RCC 7860 (cell line): ENCODE data around the gene ACTBL2.
A peak's percentile ranks its signal among the peaks of the same experiment; 100 is the strongest.
"Not testable (repeated sequence)": the region's sequence is repeated elsewhere in the genome, so short reads cannot be mapped to it uniquely, and the experiment has no call there.

Experiments
- DNase-seq: peaks from one replicate; pipeline ENCODE4 v3.0.0-alpha.2; 2015; ENCODE audit warnings: low spot score
- FAIRE-seq: peaks from 2 replicates; lab custom pipeline; 2012; peaks lifted over from hg19 to GRCh38; lab: Jason Lieb, UNC

Gene ACTBL2

GRCh38 chr5:57482671-57483106, at the start of gene ACTBL2:
TSS of gene ACTBL2 (minus strand) at chr5:57482811. CDS start at chr5:57482707, 104 bp downstream.
- DNase-seq, result peak; percentile 95
- peak; percentile 92 for FAIRE-seq

GRCh38 chr5:57531333-57531732, 48.7 kb upstream of the ACTBL2 start:
- FAIRE-seq (no peak), DNase-seq (no peak)

- FAIRE-seq (no peak), DNase-seq (no peak)
Observed at GRCh38 chr5:57529864-57530263, 47.3 kb upstream of the ACTBL2 start.

GRCh38 chr5:57527870-57528269, 45.3 kb upstream of the ACTBL2 start:
- DNase-seq (no peak), FAIRE-seq (no peak)

- DNase-seq, result no peak
- no peak for FAIRE-seq
Observed at GRCh38 chr5:57524348-57525060, 41.9 kb upstream of the ACTBL2 start.

GRCh38 chr5:57522477-57522876, 39.9 kb upstream of the ACTBL2 start:
- not testable (repeated sequence) for DNase-seq, FAIRE-seq

- DNase-seq, FAIRE-seq: not testable (repeated sequence)
Observed at GRCh38 chr5:57518415-57518814, 35.8 kb upstream of the ACTBL2 start.

- FAIRE-seq (no peak), DNase-seq (no peak)
Observed at GRCh38 chr5:57517250-57517649, 34.6 kb upstream of the ACTBL2 start.

- no peak for FAIRE-seq
Observed at GRCh38 chr5:57513785-57514184, 31.2 kb upstream of the ACTBL2 start.

GRCh38 chr5:57511321-57511720, 28.7 kb upstream of the ACTBL2 start:
- FAIRE-seq, result no peak
- DNase-seq, result no peak

More at GRCh38 chr5:57513785-57514184, 31.2 kb upstream of the ACTBL2 start:
- no peak for DNase-seq

GRCh38 chr5:57509501-57510260, 27.1 kb upstream of the ACTBL2 start:
- DNase-seq, result no peak
- no peak for FAIRE-seq

- FAIRE-seq, result no peak
- no peak for DNase-seq
Observed at GRCh38 chr5:57508211-57508610, 25.6 kb upstream of the ACTBL2 start.

GRCh38 chr5:57505272-57506200, 22.9 kb upstream of the ACTBL2 start:
- DNase-seq (no peak), FAIRE-seq (no peak)

- DNase-seq (no peak), FAIRE-seq (no peak)
Observed at GRCh38 chr5:57504357-57504756, 21.7 kb upstream of the ACTBL2 start.

- DNase-seq, result no peak
- FAIRE-seq, result no peak
Observed at GRCh38 chr5:57503433-57503832, 20.8 kb upstream of the ACTBL2 start.

GRCh38 chr5:57501414-57502201, 19.0 kb upstream of the ACTBL2 start:
- no peak for DNase-seq
- no peak for FAIRE-seq

- DNase-seq (peak; percentile 27), FAIRE-seq (no peak)
Observed at GRCh38 chr5:57499262-57500050, 16.8 kb upstream of the ACTBL2 start.

- DNase-seq (no peak), FAIRE-seq (no peak)
Observed at GRCh38 chr5:57497733-57498132, 15.1 kb upstream of the ACTBL2 start.

GRCh38 chr5:57495285-57496086, 12.9 kb upstream of the ACTBL2 start:
- FAIRE-seq (no peak), DNase-seq (no peak)
